ENCODE data around the gene AK4.

Gene AK4

DNA sequence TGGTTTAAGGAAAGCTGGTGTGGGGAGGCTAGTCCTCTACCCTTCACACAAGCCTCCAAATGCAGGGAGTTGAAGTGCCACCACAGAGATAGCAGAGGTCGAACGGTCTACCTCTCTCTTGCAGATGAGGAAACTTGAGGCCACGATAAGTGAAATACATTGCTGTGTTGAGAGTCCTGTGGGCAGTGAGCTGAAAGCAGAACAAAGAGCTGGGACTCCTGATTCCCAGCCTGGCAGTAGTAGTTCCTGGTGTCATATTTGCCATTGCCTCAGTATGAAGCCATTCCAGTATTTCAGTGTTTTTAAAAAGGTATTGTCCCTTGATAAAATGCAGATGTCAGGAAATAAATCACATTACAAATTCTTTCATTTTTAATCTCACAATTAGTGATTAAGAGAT lies 28.6 kb downstream of the AK4 start:
- no peak for DNase-seq (ENCODE audit: low read depth)

DNA sequence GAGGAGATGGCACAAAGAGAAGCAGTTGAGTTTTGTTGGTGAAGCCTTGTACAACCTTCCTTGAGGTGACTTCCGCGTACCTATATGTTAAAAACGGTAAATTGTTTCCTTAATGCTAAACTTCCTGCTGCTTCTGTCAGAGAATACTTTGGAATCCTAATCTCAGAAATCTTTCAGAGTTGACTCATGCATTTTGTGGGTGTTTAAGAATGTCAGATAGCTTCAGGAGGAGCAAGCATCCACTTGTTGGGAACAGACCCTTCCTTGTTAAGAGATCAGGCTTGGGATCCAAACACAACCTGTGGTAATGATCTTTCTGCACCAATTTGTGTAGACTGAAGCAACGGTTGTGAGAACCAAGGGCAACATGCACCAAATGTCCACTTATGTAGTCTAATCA lies 29.5 kb downstream of the AK4 start:
- DNase-seq (ENCODE audit: low read depth): no peak

DNA sequence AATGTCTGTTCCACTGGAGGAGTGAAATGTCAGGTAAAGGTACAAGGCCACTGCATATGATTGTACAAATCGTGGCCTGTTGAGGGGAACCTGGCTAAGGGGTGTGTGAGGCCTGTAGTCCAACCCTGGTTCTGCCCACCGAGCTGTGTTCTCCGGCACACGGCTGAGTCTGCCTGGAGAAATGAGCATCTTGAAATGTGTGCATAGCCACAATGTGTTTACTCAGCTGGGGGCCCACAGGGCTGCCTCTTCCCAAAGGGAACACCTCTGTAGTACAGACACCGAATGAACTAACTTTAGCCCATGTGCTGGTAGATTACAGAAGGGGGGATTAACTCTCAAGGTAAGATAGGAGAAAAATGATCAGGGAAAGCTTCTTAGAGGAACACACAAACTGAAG lies 30.2 kb downstream of the AK4 start:
- no peak for DNase-seq (ENCODE audit: low read depth)

DNA sequence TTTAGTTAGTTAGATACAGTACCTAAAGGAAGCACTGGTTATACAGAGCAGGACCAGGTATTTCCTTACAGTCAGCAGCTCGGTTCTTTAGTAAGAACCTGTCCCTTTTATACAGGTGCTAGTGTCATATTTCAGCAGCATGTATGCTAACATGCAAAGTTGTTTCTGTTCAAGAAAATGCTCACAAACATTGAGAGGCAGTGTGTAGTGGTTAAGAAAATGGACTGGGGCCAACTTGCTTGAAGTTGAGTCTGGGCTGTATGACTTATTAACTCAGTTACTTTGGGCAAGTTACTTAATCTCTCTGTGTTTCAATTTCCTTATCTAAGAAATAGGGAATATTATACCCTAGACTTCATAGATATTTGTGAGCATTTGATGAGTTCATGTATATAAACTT lies 31.1 kb downstream of the AK4 start:
- no peak for DNase-seq (ENCODE audit: low read depth)

DNA sequence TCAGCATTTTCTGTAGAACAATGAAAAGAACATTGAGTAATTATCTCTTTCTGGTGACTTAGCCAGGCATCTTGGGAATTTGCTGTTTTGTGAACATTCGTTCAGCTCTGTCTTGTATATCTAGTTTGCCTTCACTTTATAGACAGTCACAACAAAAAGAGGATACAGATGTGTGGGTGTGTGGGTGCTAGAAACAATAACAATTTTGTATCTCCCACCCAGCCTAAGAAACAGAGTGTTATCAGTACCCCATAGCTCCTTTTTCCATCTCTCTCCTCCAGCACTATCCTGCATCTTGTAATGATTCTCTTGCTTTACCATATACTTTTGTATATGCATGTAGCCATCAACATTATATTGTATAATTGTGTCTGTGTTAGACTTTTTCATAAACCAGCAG lies 33.0 kb downstream of the AK4 start:
- DNase-seq (ENCODE audit: low read depth): no peak

DNA sequence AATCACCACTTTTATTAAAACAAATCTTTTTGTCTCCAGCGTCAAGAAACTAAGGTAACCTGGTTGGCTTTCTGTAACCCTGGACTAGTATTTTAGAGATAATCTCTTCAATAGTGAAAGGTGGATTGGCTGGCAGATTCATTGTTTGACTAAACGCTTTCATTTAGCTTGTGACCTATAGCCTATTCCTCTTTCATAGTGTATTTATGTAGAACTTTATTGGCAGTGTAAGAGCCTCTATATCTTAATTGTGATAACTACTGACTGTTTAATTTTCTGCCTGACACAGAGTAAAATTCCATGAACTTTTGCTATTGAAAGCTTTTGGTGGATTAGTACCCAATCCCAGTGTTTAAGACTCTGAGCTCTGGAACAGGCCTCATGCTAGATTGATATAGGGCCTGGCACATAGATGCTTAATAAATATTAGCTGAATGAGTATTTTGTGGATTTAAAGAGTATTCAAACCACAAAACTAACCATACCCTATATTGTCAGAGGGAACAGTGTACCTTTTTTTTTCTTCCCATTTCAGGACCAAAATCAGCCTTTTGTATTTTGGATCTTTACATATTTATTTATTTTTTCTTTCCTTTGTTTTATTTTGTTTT lies 34.8 kb downstream of the AK4 start:
- no peak for DNase-seq (ENCODE audit: low read depth)

DNA sequence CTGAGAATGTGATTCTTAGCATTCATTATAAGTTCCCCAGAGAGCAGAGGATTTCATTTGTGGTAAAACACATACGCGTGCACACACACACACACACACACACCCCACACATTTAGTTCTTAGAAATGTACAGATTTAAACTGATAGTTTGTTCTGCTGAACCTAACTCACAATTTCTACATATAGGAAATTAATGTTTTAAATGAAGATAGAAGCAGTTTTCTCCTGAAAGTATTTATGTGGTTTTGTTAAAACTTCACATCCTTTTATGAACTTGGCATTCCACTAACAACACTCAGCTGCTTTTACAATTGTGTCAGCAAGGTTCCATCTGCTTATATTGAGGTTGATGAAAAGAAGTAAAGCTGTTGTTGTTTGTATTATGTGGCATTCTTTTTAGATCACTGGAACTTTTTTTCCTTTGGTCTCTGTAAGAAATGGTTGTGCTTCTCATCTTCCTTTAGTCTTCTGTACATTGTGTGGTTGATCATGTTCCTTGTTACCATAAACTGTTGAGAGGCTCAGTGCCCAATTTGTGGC lies 41.6 kb downstream of the AK4 start:
- DNase-seq (ENCODE audit: low read depth): no peak

DNA sequence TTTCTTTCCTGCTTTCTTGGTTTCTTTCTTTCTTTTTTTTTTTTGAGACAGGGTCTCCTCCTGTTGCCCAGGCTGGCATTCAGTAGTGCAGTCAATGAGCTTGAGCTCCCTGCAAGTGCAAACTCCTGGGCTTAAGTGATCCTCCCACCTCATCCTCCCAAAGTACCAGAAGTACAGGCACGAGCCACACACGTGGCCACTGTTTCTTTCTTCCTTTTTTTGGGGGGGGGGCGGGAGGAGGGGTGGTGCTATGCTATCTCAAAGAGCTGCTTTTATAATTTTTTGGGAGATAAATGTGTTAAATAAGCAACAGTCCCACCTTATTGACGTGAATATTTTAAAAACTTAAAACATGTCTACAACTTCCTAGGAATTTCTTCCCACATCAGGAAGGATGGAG lies 42.2 kb downstream of the AK4 start:
- DNase-seq (ENCODE audit: low read depth): no peak

DNA sequence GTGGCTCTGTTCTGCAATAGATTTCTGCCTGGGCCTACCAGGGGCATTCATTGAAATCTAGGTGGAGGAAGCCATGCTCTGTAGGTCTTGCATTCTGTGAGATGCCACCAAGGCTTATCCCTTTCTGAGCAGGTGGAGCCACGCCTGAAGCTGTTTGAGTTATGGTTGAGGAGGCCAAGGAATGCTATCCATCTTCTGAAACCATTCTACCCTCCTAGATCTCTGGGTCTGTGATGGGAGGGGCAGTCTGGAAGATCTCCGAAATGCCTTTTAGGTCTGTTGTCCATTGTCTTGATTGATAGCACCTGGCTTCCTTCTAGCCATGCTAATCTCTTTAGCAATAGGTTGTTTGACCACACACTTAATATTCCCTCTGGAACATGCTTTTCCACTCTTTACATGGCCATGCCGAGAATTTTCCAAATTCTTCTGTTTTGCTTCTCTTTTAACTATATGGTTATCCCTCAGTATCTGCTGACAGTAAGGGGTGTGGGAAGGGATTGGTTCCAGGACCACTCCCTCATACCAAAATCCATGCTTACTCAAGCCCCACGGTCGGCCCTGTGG lies 45.2 kb downstream of the AK4 start:
- no peak for DNase-seq (ENCODE audit: low read depth)

DNA sequence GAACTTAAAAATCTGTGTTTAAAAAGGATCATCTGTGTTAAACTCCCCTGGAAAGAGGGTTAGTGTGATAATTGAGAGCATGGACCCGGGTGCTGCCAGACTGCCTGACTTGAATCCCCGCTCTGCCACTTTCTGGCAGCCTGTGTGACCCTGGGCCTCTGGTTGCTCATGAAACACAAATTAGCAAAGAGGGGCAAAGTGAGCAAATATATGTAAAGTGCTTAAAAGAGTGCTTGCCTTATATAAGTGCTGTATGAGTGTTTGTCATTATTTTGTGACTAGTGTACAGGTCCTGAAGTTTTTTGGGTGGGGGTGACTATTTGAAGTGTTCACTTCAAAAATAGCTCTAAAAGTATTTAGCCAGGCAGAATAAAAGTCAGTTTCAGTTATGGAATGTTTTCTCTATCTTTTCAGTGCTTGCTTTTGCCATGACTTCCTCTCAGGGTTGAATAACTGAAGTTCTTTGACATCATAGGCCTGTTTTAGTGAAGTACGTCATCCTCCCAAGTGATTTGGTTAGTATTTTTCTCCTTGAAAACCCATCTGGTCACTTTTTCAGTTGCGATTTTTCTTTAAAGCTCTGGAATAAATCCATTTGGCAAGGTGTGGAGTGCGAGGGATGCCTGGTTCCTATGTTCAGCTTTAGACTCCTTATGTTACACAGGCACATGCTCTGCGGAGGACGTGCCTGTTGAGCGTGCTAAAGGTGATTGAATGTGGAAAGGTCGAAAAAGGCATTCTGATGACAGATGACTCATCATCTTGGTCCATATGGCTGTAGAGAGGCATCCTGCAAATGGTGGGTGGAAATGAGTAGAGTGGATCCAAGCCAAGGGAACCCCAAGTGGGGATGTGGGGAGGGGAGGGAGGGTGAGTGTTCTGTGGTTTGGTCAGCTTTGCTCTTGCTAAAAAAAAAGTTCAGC lies 47.8 kb downstream of the AK4 start:
- DNase-seq (ENCODE audit: low read depth): no peak

DNA sequence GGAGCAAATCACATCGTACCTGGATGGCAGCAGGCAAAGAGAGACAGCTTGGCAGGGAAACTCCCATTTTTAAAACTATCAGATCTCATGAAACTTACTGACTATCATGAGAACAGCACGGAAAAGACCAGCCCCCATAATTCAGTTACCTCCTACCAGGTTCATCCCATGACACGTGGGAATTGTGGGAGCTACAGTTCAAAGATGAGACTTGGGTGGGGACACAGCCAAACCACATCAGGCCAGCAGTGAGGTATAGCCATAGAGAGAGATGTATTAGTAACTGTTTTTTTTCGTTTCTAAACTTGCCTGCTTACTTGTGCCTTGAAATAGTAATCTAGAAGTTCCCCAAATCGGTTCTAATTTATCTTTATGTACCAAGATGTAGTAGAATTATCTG lies 48.9 kb downstream of the AK4 start:
- no peak for DNase-seq (ENCODE audit: low read depth)

DNA sequence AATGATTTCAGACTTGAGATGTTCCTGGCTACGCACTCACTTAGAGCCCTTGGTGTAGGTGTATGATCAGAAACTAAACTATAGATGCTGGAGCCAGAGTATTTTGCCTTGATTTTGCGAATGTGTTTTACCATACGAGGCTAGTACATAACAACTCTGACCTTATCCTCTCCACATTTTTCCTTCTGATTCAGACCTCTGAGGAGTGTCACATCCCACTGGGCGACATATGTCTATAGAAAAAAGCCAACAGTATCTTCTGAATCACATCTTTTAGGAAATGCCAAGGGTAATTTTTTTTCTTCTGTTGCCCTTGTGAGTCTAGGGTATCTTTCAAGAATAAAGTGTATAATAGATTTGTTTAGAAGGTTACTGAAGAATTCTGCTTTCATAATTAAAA lies 49.6 kb downstream of the AK4 start:
- DNase-seq (ENCODE audit: low read depth): no peak

DNA sequence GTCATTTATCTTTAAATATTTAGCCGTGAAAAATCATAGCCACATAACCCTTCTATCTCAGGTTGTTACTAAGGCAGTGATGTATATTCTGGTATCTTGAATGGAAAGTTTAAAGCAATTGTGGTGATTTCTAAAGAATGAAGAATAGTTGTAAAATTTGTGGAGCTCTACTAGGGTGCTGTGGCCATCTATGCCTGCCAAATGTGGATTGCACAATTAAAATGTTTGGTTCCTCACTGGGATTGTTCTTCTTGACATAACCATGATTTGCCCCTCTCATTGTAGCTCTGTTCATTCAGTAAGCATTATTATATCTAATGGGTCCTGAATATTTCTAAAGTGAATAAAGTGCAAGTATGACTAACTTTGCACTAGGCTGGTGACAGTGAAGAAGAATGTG lies 50.1 kb downstream of the AK4 start:
- no peak for DNase-seq (ENCODE audit: low read depth)

DNA sequence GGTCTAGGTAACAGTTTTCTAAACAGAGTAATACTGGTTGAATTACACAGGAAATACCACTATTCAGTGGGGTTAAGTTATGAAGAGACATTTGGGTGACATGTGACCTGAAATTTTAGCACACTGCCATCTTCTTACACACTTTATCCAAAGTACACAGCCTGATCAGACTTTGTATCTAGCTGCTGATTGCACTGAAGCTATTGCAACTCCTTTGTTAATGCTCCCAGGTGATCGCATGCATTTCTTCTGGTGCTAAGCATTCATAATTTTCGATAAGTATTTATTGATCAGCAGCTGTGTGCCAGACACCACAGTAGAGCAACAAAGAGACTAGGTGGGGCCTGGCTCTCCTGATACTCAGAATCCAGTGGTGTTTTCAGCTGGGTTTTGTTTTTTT lies 52.4 kb downstream of the AK4 start:
- no peak for DNase-seq (ENCODE audit: low read depth)

DNA sequence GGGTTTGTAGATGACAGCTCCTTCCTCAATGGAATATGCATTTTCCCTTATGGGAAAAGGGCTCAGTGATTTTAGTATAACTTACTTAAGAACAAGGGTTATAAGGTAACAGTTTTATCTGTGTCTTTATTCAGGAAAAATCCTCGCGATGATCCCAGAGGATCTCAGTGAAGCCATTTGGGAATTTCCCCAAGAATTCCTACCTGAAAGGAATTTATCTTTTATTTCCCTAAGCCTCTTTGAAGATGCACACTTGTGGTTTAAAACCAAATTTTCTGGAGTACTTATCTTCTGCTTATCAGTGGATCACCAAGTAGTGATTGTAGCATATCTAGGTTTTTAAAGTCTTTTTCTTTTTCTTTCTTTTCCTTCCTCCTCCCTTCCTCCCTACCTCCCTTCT lies 58.8 kb downstream of the AK4 start:
- no peak for DNase-seq (ENCODE audit: low read depth)

DNA sequence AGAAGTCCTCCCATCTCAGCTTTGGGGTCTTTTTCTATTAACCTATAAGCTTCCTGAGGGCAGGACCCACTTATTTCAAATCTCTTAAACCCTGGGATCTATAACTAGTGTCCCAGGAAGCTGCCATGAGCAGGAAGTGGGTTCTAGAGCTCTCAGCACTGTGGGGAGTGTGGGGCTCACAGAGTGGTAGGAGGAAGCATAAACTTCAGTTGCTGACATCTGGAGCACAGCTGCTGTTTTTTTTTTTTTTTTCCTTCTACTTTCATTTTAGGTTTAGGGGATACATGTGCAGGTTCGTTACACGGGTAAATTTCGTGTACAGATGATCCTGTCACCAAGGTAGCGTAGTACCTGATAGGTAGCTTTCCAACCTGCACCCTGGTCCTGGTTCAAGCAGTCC lies 59.3 kb downstream of the AK4 start:
- DNase-seq (ENCODE audit: low read depth): no peak

DNA sequence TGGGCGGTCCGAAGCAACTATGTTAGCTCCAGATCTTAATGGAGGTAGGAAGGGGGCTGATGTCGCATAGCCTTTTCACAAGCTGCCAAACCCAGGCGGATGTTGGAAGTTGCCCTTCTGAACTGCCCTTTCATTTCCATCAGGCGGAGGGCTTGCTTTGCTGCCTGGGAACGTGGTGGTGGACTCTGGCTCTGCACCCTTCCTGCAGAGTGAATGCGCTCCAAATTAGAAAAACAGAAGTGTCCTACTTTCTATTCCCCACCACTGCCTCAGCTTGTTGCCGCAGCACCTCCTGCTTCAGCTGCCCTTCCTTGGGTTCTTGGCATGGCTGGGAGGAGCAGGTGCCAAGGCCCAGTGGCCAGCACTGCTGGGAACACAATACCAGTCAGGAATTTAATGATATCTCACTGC lies 60.6 kb downstream of the AK4 start:
- no peak for DNase-seq (ENCODE audit: low read depth)

DNA sequence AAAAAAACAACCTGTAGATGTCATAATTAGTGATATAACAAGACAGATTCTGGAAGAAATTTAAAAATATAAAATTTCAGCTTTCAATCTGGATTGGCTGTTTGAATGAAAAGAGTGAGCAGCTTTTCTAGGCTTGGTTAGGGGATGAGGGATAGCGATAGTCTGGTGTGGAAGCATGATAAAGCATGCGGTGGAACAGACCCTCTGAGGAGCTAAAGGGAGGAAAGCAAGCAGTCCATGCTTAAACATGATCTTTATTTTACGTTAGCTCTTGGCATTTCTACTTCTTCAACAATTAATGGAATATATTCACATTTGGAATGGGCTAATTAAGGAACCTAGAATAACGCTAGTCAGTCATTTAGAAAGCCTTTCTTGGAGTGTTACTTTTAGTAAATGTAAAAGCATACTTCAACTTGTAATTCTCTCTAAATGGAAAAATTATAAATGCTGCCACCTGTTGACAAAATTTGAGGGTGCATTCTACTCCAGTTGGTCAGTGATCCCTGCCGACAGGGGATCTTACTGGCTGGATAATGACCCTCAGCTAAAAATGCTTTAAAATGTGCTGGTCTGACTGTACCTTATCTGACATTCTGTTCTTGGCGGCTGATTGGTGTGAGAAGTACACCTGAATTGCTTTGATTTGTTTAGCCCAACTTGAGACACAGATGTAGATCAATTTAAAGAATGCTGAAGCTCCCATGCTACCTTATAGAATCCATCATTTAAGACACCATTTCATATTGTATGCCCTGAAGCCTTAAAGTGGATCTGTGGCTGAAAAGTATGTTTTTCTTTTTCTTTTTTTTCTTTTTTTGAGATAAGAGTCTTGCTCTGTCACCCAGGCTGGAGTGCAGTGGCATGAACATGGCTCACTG lies 61.2 kb downstream of the AK4 start:
- no peak for DNase-seq (ENCODE audit: low read depth)

DNA sequence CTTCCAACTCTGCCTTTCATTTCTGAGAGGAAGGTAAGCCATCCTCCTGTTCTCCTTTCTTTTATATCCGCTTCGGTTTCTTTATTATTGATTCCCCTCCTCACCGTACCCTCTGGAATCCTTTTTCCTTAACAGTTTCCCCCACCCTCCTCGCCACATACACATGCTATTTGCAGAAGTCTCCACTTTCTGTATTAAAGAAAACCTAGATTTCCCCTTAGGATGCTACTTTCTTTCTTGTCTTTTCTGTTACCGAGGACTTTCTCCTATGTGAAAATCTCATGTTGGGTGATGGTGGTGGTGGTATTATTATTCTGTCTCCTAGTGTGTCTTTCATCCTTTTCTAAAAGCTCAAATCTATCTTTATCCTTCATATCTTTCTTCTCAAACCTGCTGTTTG lies 62.3 kb downstream of the AK4 start:
- no peak for DNase-seq (ENCODE audit: low read depth)

DNA sequence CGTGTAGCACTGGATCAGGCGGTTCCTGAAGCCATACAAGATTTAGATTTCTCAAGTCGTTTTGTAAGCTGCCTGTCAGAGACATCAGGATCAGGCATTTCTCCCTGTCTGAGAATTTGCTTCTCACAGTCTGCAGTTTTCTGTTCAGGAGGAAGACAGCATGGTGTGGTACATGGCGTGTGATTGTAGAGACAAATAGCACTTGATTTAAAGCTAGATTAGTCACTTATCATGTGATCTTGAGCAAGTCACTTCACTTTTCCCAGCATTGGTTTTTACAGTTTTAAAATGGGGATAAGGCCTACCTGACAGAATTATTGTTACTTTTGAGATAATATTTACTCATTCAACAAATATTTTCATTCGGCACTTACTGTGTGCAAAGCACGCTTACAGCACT lies 63.3 kb downstream of the AK4 start:
- no peak for DNase-seq (ENCODE audit: low read depth)

DNA sequence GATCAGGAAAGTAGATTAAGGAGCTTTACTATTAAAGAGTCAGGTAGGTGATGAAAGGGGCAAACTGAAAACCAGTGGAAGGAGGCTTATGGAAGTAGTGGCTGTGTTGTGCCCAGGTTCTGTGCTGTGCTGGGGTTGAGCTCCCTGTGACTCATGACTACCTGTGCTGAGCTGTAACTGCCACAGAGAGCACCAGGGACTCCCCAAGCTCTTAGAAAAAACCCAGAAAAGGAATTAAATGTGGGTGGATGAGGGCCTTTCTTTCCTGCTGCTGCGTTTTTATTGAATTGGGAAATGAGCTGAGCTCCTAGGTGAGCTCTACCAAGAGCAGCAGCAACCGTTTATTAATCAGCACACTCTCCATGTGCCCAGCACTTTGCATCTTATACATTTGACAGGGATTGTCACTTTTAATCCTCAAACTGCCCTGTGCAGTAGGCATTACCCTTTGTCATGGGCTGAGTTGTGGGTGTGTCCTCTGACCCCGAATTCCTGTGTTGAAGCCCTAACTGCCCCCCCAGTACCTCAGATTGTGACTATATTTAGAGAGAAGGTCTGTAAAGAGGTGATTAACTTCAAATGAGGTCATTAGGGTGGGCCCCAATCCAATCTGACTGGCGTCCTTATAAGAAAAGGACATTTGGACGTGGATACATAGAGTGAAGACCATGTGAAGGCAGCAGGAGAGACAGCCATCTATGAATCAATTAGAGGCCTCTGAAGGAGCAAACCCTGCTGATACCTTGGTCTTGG lies 65.4 kb downstream of the AK4 start:
- no peak for DNase-seq (ENCODE audit: low read depth)

Measured in GM04504 (cell line).